HFFc6 (cell line): ENCODE results near the gene ACVR1B. TPM values are rescaled to one million over a fixed set of nuclear protein-coding genes. Genes with fewer than 3 reads are reported as not detected.

Experiments
- DNase-seq: peaks from one replicate; pipeline ENCODE4 v3.0.0-alpha.2; 2018
- H3K27ac Mint-ChIP-seq: 2 replicates; pipeline ENCODE4 v1.8.0; 2020; ENCODE audit warnings: mild to moderate bottlenecking, mixed read lengths
- H3K27me3 Mint-ChIP-seq: 2 replicates; pipeline ENCODE4 v1.8.0; 2021; ENCODE audit warnings: mild to moderate bottlenecking, moderate library complexity, mixed read lengths; ENCODE audit not compliant: insufficient read depth
- H3K36me3 Mint-ChIP-seq: 2 replicates; pipeline ENCODE4 v1.8.0; 2021; ENCODE audit warnings: low read depth, mixed read lengths
- H3K4me1 Mint-ChIP-seq: 2 replicates; pipeline ENCODE4 v1.8.0; 2020; ENCODE audit warnings: low read depth, mixed read lengths
- H3K4me3 Mint-ChIP-seq: 2 replicates; pipeline ENCODE4 v1.8.0; 2020; ENCODE audit warnings: mild to moderate bottlenecking, moderate library complexity, mixed read lengths
- H3K9me3 Mint-ChIP-seq: 2 replicates; pipeline ENCODE4 v1.8.0; 2020; ENCODE audit warnings: mild to moderate bottlenecking, mixed read lengths
- total RNA-seq, 6 experiments: library from RNA; stranded (reverse); fragmentation: NEBNext Ultra II Directional; extraction: Animal tissue kit (Norgen Biotek cat#: 25700); gene quantifications; 2 replicates in 1 of 6; 3 replicates in 5 of 6; pipeline ENCODE4 v1.2.3, GENCODE V29; 2021
- TF ChIP-seq, protein P1 (sequence below): fragments of 200-600 bp; sonication (generic); IDR thresholded peaks from 2 replicates; pipeline ENCODE4 v1.5.0; 2021; ENCODE audit warnings: antibody characterized with exemption, mild to moderate bottlenecking

The ACVR1B gene
- total RNA-seq, 6 experiments from 2014 or later, result 13.1 to 15.2 (median 14.0) TPM

- Mint-ChIP-seq H3K4me3 (no peak overlapping the region), H3K27me3 (peaks cover 17% of the 10 kb centered on the region), H3K27ac (no peak overlapping the region), H3K36me3 (peaks cover 16% of the 10 kb centered on the region), H3K4me1 (peaks cover 14% of the 10 kb centered on the region), H3K9me3 (peaks cover 26% of the 10 kb centered on the region)
- TF ChIP-seq, protein P1, sequence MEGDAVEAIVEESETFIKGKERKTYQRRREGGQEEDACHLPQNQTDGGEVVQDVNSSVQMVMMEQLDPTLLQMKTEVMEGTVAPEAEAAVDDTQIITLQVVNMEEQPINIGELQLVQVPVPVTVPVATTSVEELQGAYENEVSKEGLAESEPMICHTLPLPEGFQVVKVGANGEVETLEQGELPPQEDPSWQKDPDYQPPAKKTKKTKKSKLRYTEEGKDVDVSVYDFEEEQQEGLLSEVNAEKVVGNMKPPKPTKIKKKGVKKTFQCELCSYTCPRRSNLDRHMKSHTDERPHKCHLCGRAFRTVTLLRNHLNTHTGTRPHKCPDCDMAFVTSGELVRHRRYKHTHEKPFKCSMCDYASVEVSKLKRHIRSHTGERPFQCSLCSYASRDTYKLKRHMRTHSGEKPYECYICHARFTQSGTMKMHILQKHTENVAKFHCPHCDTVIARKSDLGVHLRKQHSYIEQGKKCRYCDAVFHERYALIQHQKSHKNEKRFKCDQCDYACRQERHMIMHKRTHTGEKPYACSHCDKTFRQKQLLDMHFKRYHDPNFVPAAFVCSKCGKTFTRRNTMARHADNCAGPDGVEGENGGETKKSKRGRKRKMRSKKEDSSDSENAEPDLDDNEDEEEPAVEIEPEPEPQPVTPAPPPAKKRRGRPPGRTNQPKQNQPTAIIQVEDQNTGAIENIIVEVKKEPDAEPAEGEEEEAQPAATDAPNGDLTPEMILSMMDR, result no peak
- DNase-seq, result no peak
Observed at GRCh38 chr12:51942501-51943000, 8.9 kb upstream of the ACVR1B start.

- H3K27me3 Mint-ChIP-seq, result peaks cover 17% of the 10 kb centered on the region
- H3K4me3 Mint-ChIP-seq, result no peak overlapping the region
- no peak for DNase-seq
- peaks cover 26% of the 10 kb centered on the region for H3K9me3 Mint-ChIP-seq
- H3K27ac Mint-ChIP-seq, result no peak overlapping the region
- H3K4me1 Mint-ChIP-seq, result peaks cover 14% of the 10 kb centered on the region
- H3K36me3 Mint-ChIP-seq, result peaks cover 16% of the 10 kb centered on the region
- TF ChIP-seq, protein P1, result no peak
Observed at GRCh38 chr12:51943346-51943745, 8.2 kb upstream of the ACVR1B start.

DNA sequence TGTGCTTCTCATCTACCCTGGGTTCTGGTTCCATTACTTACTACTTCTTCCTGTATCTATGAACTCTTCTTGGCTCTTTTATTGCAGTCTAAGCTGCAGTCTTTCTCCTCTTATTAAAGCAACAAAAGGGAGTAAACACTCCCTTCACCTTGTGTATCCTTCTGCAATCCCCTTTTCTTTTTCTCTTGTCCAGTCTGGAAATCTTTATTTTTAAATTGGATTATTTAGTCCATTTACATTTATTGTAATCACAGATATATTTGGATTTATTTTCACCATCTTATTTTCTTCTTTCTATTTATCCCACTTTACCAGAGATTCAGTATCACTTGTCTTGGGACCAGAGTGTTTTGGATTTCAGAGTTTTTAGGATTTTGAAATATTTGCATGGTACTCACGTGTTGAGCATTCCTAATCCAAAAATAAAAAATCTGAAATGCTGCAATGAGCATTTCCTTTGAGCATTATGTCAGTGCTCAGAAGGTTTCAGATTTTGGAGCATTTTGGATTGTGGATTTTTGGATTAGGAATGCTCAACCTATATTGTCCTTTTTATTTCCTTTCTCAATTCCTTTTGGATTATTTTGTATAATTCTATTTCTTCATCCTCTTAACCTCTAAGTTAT, 6.8 kb upstream of the ACVR1B start:
- H3K4me3 Mint-ChIP-seq, result no peak overlapping the region
- H3K27me3 Mint-ChIP-seq, result peaks cover 19% of the 10 kb centered on the region
- peaks cover 19% of the 10 kb centered on the region for H3K4me1 Mint-ChIP-seq
- H3K9me3 Mint-ChIP-seq, result peaks cover 26% of the 10 kb centered on the region
- no peak overlapping the region for H3K27ac Mint-ChIP-seq
- TF ChIP-seq, protein P1, result no peak
- peaks cover 16% of the 10 kb centered on the region for H3K36me3 Mint-ChIP-seq
- DNase-seq, result no peak

DNA sequence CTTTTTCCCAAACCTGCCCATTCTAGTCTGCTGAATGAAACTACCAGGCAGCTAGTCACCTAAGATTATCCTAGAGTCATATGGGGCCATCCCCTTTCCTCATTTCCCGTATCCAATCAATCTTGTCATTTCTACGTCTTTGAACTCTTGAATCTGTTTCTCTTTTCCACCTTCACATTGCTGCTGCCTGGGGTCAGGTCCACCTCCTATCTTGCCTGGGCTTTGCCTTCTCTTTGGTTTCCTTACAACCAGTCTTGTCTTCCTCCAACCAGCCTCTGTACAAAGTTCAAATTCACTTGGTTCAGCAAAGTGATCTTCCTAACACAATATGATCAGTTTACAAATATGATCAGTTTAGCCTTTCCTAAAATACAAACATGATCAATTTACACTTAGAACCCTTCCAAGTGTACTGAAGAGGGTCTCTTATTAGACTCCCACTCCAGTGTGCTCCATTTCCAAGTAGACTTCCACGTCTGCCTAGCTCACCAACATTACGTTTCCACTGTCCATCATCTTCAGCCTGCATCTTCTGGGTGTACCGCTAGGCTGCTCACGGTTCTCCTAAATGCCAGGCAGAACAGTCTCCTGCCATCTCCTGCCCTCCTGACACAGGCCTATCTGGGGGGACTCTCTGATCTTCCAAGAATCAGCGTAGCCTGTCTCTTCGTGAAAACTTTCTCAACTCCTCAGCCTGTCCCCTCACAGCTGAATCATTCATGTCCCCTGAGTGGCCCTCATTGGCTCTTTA, 4.1 kb upstream of the ACVR1B start:
- Mint-ChIP-seq H3K9me3 (peaks cover 26% of the 10 kb centered on the region), H3K27ac (no peak overlapping the region), H3K27me3 (peaks cover 14% of the 10 kb centered on the region), H3K36me3 (peaks cover 16% of the 10 kb centered on the region), H3K4me3 (no peak overlapping the region), H3K4me1 (peaks cover 13% of the 10 kb centered on the region)
- no peak for DNase-seq
- TF ChIP-seq, protein P1, result no peak

DNA sequence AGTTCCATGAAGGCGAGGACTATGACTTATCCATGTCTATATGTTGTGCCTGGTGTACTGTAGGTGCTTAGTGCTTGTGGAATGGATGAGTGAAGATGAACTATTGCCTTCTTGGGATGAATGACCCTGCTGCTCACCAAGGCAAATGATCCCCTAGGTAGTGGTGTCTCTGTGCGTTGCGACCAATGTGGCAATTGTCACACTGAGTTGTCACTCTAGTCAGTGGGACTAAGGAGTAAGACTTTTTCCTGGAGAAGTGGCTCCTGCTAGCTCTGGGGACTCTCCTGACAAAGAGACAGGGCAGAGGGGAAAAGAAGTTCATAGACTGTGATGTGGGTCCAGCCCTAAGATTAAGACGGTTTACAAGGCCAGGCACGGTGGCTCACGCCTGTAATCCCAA, 3.4 kb upstream of the ACVR1B start:
- no peak overlapping the region for H3K27ac Mint-ChIP-seq
- peaks cover 19% of the 10 kb centered on the region for H3K4me1 Mint-ChIP-seq
- H3K27me3 Mint-ChIP-seq, result peaks cover 12% of the 10 kb centered on the region
- TF ChIP-seq, protein P1, result no peak
- H3K36me3 Mint-ChIP-seq, result peaks cover 16% of the 10 kb centered on the region
- peaks cover 26% of the 10 kb centered on the region for H3K9me3 Mint-ChIP-seq
- no peak overlapping the region for H3K4me3 Mint-ChIP-seq
- DNase-seq, result no peak
